NCI-H82 treated with DMSO at 0.1 percent for 48 hours (cell line): ENCODE results near the gene MRGPRE.

Source experiments
- DNase-seq: peaks from one replicate; lab custom pipeline; 2025; ENCODE audit not compliant: unreplicated experiment; lab: John Stamatoyannopoulos, UW

MRGPRE gene

DNA sequence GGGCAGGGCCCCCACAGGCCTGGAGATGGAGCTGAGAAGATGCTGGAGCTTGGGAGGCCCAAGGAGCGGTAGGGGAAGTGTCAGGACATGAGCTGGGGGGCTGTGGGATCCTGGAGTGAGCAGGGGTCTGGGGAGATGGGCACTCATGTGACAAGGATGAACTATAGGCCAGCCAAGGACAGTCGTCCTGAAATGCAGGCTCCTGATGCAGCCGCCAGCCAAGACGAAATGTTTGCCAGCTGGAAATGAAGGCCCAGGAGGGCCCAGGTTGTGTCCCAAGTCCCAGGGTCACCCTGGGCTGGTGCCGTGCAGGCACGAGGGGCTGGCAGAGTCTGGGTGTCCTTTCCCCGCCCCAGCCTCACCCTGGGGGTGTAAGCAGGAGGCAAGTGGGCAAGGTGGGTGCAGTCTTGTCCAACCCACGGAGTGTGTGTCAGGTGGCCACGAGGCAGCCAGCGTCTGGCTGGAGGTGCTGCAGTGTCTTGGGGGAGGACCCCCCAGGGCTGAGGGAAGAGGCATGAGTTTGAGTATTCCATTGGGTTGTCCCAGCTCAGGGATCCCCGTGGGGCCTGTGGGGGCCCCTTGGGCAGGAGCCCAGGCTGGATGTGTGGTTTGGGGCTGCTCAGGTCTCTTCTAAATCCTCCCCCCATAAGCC is 35.0 kb downstream of the MRGPRE start:
- DNase-seq = no peak

DNA sequence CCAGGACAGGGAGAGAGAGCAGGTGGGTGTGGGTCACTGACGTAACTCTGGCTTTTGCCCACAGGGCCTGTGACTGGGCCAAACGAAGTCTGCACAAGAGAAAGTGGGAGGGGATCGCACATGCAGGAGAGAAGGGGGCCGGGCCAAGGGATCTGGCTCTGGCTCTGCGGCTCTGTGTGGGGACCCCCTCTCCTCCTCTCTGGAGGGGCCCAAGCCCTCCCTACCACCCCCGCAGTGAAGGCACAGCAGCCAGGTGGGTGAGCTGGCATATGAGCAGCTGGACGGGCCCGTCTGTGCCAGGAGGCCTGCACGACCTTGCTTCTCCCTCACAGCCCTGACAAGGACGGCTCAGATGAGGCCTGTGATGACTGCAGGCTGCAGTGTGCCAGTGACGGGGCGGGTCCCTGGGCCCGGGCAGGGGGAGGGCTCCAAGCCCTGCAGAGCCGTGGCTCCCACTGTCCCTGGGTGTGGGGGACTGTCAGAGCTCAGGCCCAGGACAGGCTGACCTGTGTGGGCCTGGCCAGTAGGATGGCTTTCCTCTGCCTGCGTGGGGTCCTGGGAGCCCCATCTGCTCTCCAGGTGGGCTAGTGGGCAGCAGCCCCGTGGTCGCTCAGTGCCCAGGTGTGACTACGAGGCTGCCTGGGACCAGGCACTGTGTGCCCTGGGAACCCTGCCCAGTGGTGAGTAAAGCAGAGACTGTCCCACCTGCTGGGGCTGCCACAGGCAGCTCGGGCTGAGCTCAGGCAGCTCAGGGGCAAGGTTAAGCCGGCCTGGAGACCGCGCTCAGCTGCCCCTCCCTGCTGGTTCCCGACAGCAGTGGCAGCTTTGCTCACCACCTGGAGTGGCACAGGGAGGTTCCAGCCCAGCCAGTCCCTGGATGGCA is 35.8 kb downstream of the MRGPRE start:
- no peak for DNase-seq

DNA sequence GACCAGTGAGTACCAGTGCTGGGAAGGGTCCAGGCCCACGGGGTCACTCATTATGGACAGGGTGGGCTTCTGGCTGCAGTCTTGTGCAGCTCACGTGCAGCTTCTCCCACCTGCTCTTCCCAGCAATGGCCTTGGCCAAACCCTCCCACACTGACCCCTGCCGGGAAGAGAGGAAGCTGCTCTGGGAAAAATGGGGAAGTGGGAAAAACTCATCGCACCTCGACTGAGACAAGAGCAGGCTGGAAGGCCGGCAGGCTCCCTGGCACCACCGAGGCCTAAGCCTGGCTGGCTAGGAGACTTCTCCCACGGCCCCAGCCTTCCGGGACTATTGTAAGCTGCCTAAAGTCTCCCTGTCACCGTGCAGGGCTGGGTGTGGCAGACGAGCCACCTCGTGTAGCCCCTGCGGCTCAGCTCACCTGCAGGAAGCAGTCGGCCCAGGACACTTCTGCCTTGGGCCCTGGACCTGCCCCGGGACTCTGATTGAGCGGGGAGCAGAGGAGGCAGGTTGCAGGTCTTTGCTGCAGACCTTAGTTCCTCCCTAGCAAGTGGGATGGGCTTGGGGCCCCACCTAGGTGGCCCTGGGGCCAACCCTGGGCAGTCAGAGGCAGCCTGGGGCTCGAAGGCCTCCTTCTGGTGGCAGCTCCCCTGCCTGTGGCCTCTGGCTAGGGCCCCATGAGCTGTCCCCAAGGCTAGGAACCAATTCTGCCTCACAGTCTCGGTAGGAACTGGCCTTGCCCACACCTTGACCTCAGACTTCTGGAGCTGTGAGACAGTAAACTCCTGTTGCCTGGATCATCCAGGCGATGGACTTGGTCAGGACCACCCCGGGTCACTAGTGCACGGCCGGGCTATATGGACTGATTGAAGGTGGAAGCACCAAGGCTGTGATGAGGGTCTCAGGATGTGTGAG is 36.7 kb downstream of the MRGPRE start:
- DNase-seq = no peak

DNA sequence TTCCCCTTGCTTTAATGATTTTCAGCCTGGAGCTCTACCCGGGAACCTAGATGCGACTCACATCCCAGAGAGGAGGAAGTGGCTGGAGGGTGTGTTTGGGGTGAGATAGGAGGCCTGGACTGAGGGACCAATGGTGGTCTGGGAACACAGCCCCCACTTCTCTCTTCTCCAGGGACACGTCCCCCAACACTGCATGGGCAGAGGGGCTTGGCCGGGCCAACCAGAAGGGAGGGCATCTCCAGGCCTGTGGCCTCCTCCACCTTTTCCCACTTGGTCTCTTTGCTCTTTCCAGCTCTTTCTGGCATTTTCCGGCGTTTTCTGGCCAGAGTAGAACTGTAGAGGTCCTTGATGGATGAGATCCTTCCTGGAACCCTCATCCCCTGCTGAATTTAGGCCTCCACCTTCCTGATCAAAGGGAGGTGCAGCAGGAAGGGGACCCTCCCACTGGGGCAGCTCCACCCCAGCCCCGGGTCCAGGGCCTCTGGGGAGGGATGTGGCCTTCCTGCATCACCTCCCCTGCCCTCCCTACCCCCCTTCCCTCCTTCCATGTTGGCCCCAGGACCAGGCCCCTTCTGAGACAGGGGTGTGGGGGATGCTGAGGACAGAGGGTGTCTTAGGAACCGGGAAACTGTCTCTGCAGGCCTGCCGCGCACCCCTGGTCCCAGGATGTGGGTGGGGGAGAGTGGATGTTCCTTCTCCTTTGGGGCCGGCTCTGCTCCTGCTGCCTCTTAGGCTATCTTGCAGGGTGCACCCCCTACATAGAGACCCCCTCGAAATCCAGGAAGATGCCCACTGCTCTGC is 38.0 kb downstream of the MRGPRE start:
- no peak for DNase-seq

DNA sequence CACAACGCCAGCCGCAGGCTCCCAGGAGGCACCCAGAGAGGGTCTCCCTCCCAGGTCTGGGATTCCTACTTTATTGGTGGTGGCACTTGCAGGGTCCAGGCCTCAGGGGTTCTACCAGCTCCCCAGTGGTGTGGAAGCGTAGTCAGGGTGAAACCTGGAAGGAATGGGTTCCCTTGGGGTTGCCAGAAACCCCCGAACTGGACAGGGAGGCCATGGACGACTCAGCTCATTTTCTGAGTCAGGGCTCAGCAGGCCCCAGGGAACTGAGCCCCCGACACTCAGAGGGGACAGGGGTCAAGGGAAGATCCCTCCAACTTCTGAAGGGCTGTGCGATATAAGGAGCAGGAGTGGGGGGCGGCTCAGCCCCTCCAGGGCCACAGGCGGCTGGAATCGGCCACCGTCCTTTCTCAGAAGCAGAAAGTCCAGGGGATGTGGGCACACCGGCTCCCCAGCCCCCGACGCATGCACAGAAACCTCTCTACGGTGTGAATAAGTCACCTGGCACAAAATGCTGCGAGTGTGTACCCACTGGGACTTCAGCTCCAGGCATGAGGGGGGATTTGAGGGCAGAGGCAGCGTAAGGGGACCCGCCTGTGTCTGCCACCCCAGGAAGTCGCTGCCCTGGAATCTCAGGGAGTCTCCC is 38.7 kb downstream of the MRGPRE start:
- no peak for DNase-seq

DNA sequence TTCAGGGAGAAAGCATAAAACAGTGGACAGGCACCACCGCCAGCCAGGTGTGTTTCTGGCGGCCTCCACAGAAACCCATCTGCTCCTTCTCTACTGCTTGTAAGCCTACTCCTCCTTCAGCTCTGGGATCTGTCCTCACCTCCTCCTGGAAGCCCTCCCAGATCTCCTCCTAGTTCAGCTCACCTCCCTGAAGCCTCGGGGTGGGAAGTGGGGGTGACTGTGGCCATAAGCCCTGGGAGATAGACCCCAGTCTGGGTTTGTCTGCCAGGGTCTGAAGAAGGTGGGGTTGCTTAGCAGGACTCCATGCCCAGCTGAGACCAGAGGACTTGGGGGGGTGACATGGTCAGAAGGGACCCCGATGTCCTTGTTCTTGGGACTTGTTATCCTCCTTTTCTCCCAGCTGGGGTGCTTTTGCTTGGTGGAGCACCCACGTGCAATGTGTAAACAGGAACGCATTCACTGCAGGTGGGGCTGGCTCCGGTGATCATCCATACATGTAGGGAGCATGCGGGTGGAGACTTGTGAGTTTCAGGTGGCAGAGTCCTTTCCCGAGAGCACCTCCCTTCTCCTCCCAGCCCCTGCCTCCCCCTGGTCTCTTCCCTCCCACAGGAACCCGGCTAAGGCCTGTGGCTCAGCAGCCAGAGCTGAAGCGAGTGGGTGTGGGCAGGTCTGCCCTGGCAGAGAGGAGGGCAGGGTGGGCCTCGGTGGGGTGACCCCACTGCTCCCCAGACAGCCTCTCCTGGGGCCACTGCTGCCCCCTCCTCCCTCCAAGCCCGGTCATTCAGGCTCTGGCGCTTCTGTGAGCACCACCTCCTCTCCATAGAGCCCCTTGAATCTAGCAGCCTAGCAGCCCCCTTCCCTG is 39.5 kb downstream of the MRGPRE start:
- no peak for DNase-seq

DNA sequence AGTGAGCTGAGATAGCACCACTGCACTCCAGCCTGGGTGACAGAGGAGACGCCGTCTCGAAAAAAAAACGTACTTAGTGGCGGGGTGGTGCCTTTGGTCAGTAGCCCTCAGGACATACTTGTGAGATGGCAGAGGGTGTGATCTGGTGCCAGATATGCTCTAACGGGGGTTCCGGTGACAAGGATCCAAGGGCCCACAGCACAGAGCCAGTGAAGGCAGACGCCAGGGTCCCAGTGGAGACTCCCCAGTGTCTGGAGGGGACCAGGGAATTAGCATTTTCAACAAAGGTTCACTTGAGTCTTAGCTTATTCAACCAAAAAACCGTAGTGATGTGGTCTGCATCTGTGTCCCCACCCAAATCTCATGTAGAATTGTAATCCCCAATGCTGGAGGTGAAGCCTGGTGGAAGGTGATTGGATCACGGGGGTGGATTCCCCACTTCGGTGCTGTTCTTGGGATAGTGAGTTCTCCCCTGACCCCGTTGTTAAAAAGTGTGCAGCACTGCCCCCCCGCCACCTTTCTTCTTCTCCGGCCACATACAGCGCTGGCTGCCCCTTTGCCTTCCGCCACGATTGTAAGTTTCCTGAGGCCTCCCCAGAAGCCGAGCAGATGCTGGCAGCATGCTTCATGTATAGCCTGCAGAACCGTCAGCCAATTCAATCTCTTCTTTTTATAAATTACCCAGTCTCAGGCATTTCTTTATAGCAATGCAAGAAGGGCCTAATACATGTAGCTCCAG is 40.5 kb downstream of the MRGPRE start:
- no peak for DNase-seq

DNA sequence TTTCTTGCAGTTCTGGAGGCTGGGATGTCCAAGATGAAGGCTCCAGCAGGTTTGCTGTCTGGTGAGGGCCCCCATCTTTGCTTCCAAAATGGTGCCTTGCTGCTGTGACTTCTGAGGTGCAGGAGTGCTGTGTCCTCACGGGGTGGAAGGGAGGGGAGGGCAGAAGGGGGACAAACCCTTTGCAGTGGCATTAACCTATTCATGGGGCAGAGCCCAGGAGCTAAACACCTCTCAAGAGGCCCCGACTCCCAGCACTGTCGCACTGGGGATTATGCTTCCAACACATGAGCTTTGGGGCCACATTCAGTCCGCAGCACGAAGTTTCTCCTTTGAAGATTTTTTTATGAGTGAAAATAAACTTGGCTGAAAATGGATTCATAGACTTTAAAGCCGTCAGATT is 41.6 kb downstream of the MRGPRE start:
- no peak for DNase-seq

DNA sequence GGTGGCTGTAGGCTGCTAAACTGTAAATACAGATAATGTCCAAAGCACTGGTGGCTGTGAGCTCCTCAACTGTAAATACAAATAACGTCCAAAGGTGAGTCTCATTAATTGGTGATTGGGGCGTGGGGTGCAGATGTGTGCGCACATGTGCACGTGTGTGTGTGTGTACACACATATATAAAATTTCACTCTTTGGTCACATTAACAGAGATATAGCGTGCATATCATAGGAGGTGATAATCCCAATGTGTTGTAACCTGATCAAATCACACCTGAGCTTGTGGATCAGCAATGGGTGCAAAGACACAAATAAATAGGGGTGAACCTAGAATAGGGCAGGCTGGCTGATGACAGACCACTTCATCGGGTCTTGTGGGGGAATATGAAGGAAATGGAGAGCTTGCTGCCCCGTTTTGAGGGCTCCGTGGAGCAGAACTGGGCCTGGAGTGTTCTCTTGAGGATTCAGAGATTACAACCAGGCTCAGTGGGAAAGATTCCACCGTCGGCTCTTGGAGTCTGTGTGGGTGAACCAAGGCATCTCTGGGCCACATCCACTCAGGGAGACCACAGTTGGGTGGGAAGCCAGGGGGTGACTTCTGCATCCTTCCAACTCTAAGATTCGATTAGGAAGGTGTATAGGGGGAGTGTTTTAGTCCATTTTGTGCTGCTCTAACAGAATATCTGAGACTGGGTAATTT is 42.2 kb downstream of the MRGPRE start:
- DNase-seq = no peak

DNA sequence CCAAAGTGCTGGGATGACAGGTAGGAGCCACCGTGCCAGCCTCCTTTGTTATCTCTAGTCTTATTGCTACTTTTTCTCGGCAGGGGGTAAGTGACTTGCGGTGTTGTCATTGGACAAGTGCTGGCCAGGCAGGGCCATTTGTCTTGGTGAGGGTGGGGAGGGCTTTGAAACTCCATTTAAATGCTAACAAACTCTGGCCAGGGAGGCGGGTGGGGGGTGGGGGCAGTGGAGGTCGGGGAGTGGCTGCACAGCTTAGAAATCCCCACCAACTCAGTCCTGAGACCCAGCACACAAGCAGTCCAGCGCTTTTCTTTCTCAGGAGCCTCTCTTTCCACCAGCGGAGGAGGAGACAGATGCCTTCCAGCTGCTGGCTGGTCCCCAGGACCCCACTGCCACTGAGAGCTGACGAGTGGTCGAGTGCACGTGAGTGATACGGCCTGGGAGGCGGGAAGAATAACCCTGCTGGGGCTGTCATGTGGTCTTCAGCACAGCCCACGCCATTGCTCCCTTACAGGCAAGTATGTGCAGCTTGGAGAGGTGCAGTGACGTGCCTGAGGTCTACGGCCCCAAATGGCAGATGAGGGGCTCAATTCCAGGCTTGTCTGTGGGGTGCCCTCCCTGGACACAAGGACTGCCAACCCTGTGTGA is 42.9 kb downstream of the MRGPRE start:
- DNase-seq = no peak

DNA sequence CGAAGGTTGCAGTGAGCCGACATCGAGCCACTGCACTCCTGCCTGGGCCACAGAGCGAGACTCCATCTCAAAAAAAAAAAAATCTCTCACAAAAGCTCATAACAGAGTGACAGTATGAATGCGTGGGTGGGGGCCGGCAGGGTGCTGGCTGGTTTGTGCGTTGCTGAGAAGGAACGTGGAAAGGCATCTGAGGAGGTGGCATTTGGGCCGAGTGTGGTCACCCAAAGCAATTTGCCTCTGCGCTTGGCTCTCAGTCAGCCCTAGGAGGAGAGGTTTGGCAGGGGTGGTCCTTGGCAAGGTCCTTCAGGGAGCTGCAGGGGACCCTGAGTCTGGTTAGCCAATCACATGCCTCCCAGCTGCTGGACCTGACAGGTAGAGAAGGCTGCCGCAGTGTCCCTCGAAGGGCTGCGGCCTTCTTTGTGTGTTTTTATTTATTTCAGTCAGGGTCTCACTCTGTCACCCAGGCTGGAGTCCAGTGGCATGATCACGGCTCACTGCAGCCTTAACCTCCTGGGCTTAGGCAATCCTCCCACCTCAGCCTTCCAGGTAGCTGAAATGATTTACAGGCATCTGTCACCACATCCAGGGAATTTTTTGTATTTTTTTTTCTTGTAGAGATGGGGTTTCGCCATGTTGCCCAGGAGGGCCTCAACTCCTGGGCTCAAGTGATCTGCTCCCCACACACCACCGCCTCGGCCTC is 43.6 kb downstream of the MRGPRE start:
- no peak for DNase-seq

DNA sequence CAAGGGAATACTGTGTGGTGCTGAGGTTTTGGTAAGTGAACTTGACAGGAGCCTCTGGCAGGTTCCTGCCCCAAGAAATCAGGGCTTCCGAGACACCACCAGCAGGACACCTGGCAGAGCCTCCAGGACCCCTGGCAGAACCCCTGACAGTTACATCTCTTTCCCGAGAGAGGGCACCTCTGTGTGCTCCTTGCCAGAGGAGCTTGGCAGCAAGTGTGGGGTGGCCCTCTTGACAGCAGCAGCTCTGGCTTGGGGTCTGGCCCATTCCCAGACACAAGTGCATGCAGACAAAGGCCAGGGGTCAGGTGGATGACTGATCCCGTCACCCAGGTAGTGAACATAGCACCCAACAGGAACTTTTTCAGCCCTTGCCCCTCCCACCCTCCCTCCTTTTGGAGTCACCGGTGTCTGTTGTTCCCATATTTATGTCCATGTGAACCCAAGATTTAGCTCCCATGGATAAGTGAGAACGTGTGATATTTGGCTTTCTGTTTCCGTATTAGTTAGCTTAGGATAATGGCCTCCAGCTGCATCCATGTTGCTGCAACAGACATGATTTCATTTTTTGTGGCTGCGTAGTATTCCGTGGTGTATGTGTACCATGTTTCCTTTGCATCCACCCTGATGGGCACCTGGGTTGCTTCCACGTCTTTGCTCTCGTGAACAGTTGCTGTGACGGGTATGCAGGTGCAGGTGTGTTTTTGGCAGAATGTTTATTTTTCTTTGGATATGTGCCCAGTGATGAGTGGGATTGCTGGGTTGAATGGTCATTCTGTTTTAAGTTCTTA is 45.9 kb downstream of the MRGPRE start:
- DNase-seq = no peak

DNA sequence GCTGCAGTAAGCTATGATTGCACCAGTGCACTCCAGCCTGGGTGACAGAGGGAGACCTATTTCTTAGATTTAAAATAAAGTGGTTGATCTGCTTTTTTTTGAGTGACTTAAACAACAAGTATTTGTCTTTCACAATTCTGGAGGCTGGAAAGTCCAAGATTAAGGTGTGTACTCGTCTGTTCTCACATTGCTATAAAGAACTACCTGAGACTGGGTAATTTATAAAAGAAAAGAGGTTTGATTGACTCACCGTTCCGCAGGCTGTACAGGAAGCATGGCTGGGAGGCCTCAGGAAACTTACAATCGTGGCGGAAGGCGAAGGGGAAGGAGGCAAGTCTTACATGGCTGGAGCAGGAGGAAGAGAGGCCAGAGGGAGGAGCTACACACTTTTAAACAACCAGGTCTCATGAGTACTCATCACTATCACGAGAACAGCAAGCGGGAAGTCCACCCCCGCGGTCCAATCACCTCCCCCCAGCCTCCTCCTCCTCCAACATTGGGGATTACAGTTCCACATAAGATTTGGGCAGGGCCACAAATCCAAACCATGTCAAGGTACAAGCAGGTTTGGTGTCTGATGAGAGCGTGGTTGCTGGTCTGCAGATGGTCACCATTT is 47.4 kb downstream of the MRGPRE start:
- DNase-seq = no peak

DNA sequence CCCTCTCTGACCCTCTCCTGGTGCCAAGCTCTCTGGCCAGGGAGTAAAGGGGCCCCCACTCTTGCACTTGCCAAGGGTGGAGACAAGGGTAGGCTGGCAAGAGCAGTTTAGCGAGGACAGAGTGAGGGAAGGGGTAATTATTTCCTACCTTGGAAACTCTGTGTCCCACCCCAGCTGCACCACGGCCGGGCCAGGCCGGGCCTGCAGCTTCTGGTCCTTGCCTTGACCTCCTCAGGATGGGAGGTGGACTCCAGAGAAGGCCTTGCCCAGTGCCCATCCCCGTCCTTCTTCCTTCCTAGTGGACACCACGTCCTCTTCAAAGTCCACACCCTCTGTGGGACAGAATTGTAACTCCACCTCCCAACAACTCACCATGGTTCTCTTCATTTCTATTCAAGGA is 48.7 kb downstream of the MRGPRE start:
- no peak for DNase-seq

DNA sequence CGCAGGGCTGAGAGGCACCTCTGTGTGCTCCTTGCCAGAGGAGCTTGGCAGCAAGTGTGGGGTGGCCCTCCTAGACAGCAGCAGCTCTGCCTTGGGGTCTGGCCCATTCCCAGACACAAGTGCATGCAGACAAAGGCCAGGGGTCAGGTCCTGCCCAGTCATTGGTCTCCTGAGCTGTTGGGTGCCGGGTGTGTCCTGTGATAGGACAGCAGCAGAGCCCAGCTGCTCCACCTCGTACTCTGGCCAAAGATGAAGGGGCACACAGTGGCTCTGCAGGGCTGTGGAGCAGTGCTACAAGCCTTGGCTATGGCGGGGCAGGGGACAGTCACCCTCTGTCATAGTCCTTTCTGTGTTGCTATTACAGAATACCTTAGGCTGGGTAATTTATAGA is 49.8 kb downstream of the MRGPRE start:
- no peak for DNase-seq
